PC-9 (cell line): ENCODE results near the gene GPRC6A.

ENCODE experiments used
- EZH2 ChIP-seq: fragments of 200-600 bp; sonication (generic); IDR thresholded peaks from 2 replicates; pipeline ENCODE4 v1.8.0; 2017; ENCODE audit warnings: antibody characterized with exemption, low read depth
- TF ChIP-seq, protein P1 (sequence below): fragments of 200-600 bp; sonication (generic); conservative IDR thresholded peaks from 2 replicates; pipeline ENCODE4 v1.6.1; 2017; ENCODE audit warnings: mixed run types, antibody characterized with exemption, mild to moderate bottlenecking, moderate library complexity

DNA sequence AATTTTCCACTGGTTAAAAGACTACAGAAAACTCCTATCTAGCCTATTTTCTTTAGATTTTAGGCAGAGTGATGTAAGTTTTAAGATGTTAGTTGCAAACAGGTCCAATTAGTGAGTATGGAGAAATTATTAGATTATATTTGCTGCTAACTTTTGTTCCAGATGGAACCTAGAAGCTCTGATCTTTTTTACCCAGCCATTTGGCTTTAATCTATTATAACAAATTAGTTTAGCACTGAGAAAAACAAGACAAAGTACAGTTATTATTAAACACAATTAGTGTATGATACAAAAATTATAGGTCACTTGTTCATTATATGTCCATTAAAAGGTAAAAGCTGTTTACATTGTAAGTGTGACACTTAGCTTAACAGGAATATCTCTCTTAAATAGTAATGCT lies 65.8 kb downstream of the GPRC6A start:
- no peak for TF ChIP-seq EZH2
- TF ChIP-seq, protein P1, sequence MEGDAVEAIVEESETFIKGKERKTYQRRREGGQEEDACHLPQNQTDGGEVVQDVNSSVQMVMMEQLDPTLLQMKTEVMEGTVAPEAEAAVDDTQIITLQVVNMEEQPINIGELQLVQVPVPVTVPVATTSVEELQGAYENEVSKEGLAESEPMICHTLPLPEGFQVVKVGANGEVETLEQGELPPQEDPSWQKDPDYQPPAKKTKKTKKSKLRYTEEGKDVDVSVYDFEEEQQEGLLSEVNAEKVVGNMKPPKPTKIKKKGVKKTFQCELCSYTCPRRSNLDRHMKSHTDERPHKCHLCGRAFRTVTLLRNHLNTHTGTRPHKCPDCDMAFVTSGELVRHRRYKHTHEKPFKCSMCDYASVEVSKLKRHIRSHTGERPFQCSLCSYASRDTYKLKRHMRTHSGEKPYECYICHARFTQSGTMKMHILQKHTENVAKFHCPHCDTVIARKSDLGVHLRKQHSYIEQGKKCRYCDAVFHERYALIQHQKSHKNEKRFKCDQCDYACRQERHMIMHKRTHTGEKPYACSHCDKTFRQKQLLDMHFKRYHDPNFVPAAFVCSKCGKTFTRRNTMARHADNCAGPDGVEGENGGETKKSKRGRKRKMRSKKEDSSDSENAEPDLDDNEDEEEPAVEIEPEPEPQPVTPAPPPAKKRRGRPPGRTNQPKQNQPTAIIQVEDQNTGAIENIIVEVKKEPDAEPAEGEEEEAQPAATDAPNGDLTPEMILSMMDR, result no peak
